LNCaP clone FGC (cell line): ENCODE results near the gene FGGY.

Source experiments
- DNase-seq: peaks from one replicate; pipeline ENCODE4 v3.0.0-alpha.2; 2011; ENCODE audit warnings: low read depth
- H3K4me3 ChIP-seq: 2 replicates; pipeline ENCODE4 v1.5.1; 2011; ENCODE audit warnings: mild to moderate bottlenecking, low read depth, low read length, control low read depth
- CTCF ChIP-seq: IDR thresholded peaks from 2 replicates; pipeline ENCODE4 v1.5.1; 2012; ENCODE audit warnings: mild to moderate bottlenecking; ENCODE audit not compliant: control insufficient read depth, insufficient read depth; ENCODE audit errors: extremely low read depth

The FGGY gene

GRCh38 chr1:59671066-59671952 is 374.4 kb downstream of the FGGY start:
- no peak overlapping the region for H3K4me3 ChIP-seq
- DNase-seq: no peak
- TF ChIP-seq CTCF: no peak

DNA sequence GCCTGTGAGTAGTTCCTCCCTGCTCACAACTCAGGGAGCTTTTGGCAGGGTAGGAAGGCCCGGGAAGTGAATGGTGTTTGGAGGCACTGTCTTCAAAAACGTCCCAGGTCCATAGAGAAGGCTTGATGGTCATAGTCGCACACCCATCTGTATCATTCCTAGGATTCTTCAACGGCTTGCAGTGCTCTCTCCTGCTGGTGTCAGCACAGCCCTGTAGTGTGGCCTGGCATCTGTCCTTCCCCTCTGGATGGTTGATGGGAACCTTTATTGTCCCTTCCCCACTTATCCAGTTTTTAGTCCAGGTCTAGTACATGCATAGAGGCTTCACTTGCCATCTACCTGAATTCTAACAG is 375.0 kb downstream of the FGGY start:
- no peak for DNase-seq
- TF ChIP-seq CTCF: no peak
- H3K4me3 ChIP-seq: no peak overlapping the region

GRCh38 chr1:59672851-59673572 is 376.1 kb downstream of the FGGY start:
- DNase-seq: no peak
- no peak for TF ChIP-seq CTCF
- no peak overlapping the region for H3K4me3 ChIP-seq

DNA sequence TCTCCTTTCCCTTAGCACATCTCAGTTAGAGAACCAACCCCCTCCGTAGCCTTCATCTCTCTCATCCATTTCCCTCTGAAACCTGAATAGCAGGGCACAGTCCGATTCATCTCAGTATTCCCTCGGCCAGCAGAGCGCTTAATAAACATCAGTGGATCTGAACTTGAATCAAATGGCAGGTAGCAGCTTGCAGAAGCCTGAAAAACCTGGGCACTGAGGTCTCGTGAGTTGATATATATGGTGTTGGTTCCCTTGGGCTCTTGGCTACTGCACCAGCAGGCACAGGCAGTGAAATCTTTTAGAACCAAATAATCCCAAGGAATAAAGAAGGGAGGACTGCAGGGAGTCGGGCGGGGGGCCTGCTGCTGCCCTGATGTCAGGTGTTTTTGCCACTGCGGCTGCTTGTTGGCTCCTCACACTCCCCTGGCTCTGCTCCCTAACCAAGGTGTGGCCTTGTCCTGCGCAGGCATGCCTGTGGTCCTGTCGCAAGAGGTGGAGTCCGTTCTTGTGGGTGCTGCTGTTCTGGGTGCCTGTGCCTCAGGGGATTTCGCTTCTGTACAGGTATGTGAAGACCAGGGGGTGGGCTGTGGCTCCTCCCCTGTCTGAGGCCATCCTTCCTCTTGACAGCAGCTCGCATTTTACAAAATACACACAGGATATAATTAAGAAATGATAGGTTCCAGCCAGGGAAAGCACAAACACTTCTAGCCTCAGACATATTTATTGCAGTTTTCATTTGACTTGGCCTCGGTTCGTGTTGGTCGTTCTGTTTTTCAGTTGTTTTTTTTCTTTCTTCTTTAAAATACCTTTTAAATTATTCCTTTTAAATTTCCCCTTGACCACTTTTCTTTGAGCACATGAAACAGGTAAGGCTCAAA is 376.9 kb downstream of the FGGY start:
- no peak overlapping the region for H3K4me3 ChIP-seq
- no peak for TF ChIP-seq CTCF
- DNase-seq: no peak

DNA sequence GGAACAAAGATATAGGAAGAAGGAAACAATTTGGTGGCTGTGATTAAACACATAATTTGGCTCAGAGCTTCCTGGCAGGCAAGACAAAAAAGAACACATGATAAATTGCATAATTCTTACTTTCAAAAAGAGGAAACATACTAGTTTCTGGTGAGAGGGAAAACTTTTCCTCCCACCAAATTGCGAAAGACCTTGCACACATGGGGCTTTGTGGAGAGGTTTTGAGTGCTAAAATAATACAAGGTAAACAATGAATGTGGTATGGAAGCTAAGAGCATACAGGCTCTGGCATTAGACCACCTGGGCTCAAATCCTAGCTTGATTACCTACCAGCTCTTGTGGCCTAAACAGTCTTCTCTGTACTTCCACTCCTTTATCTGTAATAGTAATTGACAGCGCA is 377.7 kb downstream of the FGGY start:
- H3K4me3 ChIP-seq: no peak overlapping the region
- TF ChIP-seq CTCF: no peak
- DNase-seq: no peak

DNA sequence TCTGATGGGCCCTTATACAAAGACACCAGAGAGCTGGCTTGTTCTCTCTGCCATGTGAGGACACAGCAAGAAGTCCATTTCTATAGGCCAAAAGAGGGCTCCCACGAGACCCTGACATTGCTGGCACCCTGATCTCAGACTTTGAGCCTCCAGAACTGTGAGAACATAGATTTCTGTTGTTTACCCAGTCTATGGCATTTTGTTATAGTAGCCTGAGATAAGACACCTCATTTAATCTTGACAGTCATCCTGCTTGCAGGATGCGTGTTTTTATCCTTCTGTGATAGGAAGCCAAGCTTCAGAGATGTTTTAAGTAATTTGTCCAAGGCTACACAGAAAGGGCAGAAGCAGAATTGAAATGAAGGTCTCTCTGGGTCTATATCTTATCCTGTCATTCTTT is 379.0 kb downstream of the FGGY start:
- no peak for DNase-seq
- no peak for TF ChIP-seq CTCF
- H3K4me3 ChIP-seq: no peak overlapping the region
